ENCODE data around the gene PRKAR1B.

DNA sequence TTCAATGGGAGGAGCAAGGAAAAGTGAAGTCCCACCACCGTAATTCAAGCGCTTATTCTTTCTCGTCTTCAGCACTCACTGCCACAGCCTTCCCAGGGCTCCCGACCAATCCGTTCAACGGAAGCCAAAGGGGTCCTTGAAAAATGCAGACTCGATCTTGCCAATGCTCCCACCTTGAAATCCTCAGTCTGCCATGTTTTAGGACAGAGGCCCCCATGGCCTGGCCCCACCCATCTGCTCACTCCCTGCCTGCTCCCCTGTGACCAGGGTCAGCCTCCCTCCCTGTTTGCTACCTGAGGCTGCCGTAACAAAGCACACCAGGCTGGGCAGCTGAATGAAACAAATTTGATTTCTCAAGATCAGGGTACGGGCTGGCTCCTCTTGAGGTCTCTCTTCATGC, 3.5 kb downstream of the PRKAR1B start:
- no peak for TF ChIP-seq ZNF274 (IDR thresholded peaks at IDR 0.05; ENCODE audit: low read depth, low read length)
- no peak for TF ChIP-seq YY1 (IDR thresholded peaks at IDR 0.05; ENCODE audit: insufficient read depth, insufficient read length)
- TF ChIP-seq SUZ12 (IDR thresholded peaks at IDR 0.05; ENCODE audit: extremely low read depth, insufficient read depth, insufficient read length): no peak

Data from NT2/D1 (cell line).